Measurements from ENCODE around the gene SGSM2.

Gene SGSM2

GRCh38 chr17:2400877-2401425 lies 63.6 kb downstream of the SGSM2 start, which contains the start of gene MNT:
TSS of gene MNT (minus strand) at chr17:2401060. CDS start at chr17:2400712, 348 bp downstream.
- TF ChIP-seq GABPA (IDR thresholded peaks at IDR 0.05; ENCODE audit: low read depth) (no peak), POLR2AphosphoS5 (IDR thresholded peaks at IDR 0.05; ENCODE audit: low read depth) (peak; percentile 57; the same call in 1 of the 2 replicates), REST (IDR thresholded peaks at IDR 0.05; ENCODE audit: insufficient replicate concordance, low read depth) (no peak), CTCF (IDR thresholded peaks at IDR 0.05; ENCODE audit: insufficient read depth, low read length) (no peak), SPI1 (IDR thresholded peaks at IDR 0.05; ENCODE audit: borderline replicate concordance, low read depth) (peak; percentile 69; the same call in 1 of the 2 replicates)
- H3K27me3 ChIP-seq (ENCODE audit: insufficient read depth, poor library complexity, severe bottlenecking): no peaks in the 10 kb centered on the region
- peak; percentile 67 to 85 for DNase-seq (ENCODE audit: low read depth in 1 of 2, low spot score in 1 of 2)
- H3K27ac ChIP-seq (replicated peaks): peak within 1 kb of the TSS; percentile 93
- H3K4me3 ChIP-seq (replicated peaks; ENCODE audit: insufficient read depth, low read length): peak within 1 kb of the TSS; percentile 54

GRCh38 chr17:2401426-2402221 lies 64.3 kb downstream of the SGSM2 start:
- TF ChIP-seq REST (IDR thresholded peaks at IDR 0.05; ENCODE audit: insufficient replicate concordance, low read depth) (no peak), GABPA (IDR thresholded peaks at IDR 0.05; ENCODE audit: low read depth) (no peak), SPI1 (IDR thresholded peaks at IDR 0.05; ENCODE audit: borderline replicate concordance, low read depth) (no peak), CTCF (IDR thresholded peaks at IDR 0.05; ENCODE audit: insufficient read depth, low read length) (no peak), POLR2AphosphoS5 (IDR thresholded peaks at IDR 0.05; ENCODE audit: low read depth) (no peak)
- no peaks in the 10 kb centered on the region for H3K27me3 ChIP-seq (ENCODE audit: insufficient read depth, poor library complexity, severe bottlenecking)
- H3K4me3 ChIP-seq (replicated peaks; ENCODE audit: insufficient read depth, low read length): peak overlapping the region; percentile 41
- peak; percentile 88 to 97 for DNase-seq (ENCODE audit: low read depth in 1 of 2, low spot score in 1 of 2)
- H3K27ac ChIP-seq (replicated peaks): peak overlapping the region; percentile 93

GRCh38 chr17:2402544-2402943 lies 65.2 kb downstream of the SGSM2 start:
- peak overlapping the region; percentile 53; the same call in 1 of the 2 replicates for H3K27ac ChIP-seq (replicated peaks)
- peak overlapping the region; percentile 41 for H3K4me3 ChIP-seq (replicated peaks; ENCODE audit: insufficient read depth, low read length)
- DNase-seq (ENCODE audit: low read depth in 1 of 2, low spot score in 1 of 2): no peak

More at GRCh38 chr17:2402544-2402943, 65.2 kb downstream of the SGSM2 start:
- TF ChIP-seq REST (IDR thresholded peaks at IDR 0.05; ENCODE audit: insufficient replicate concordance, low read depth) (no peak), SPI1 (IDR thresholded peaks at IDR 0.05; ENCODE audit: borderline replicate concordance, low read depth) (no peak), GABPA (IDR thresholded peaks at IDR 0.05; ENCODE audit: low read depth) (no peak), POLR2AphosphoS5 (IDR thresholded peaks at IDR 0.05; ENCODE audit: low read depth) (no peak), CTCF (IDR thresholded peaks at IDR 0.05; ENCODE audit: insufficient read depth, low read length) (no peak)
- H3K27me3 ChIP-seq (ENCODE audit: insufficient read depth, poor library complexity, severe bottlenecking): no peaks in the 10 kb centered on the region
